G401.6 (cell line): ENCODE results near the gene BLOC1S6.
"Not testable (repeated sequence)": the region's sequence is repeated elsewhere in the genome, so short reads cannot be mapped to it uniquely, and the experiment has no call there.

ENCODE experiments used
- FAIRE-seq: peaks from 2 replicates; lab custom pipeline; 2012; peaks lifted over from hg19 to GRCh38; lab: Jason Lieb, UNC

The BLOC1S6 gene

DNA sequence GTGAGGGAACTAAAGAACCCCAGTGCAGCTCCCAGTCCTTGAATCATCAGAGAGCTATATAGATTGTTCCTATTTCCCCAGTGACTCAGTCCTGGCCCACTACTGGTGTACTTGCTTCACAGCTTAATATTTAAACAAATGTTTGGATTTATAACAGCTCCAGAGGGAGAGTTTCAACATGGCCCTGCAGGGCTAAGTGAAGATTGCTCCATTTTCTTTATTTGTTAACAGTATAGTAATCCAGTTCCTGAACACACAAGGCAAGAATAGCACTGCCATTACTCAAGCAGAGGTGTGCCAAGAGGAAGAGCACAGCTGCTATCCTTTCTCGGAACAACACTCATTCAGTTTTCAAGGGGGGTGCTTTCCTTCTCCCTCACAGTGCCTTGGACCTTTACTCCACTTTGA, 54.2 kb downstream of the BLOC1S6 start:
- no peak for FAIRE-seq

DNA sequence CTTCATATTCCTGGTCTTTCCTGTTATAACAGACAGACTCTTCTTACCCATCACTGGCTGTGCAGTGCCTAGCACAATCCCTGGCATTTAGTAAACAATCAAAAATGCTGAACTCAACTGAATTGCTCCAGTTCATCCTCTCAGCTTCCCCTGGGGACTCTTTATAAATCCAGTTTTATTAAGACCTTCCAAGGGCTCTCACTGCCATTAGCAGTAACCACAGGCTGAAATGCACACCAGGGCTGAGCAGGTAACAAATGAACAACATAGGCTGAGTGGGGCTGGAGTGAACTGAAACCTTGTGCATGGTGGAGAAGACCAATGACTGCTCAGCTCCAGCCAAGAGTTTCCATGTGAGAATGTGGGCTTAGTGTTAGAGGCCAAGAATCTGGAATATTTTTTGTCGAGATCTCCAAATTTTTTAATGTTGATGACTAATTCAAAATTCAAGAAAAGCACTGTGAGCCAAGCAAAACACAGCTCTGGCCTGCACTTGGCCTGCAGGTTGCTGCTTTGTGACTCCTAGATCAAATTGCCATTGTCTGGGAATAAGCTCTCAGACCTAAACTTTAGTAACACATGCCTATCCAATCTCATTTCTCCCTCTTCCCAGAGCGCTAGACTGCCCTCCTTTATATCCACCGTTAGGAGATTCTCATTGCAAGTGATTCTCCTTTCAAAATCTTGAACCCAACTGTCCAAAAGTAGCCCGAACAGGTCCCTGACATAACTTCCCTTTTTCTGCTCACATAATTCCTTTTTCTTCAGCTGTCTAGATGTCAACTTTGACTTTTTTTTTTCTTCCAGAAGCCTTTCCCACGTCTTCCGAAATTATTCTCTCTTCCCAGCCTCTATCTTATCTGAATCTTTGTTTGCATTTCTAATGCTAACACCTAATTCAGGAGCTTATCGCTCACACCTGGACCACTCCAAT, 55.1 kb downstream of the BLOC1S6 start:
- no peak for FAIRE-seq

DNA sequence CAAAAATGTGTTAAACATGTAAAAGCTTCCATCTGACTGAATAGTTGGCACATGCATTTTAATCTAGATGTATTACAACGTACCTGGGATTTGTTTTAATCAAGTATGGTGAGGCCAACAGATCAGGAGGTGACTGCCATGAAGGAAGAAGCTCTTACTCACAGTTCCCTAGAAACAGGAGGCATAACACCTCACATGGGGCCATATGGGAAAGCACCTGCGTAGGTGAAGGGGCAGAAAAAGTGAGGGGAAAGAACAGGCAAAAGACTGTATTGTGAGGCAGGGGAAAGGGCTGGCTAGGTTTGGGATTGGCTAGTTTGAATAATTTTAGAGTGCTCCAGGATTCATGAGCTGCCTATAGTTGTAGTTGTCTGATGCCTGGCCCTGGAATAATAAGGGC, 57.3 kb downstream of the BLOC1S6 start:
- FAIRE-seq = no peak

DNA sequence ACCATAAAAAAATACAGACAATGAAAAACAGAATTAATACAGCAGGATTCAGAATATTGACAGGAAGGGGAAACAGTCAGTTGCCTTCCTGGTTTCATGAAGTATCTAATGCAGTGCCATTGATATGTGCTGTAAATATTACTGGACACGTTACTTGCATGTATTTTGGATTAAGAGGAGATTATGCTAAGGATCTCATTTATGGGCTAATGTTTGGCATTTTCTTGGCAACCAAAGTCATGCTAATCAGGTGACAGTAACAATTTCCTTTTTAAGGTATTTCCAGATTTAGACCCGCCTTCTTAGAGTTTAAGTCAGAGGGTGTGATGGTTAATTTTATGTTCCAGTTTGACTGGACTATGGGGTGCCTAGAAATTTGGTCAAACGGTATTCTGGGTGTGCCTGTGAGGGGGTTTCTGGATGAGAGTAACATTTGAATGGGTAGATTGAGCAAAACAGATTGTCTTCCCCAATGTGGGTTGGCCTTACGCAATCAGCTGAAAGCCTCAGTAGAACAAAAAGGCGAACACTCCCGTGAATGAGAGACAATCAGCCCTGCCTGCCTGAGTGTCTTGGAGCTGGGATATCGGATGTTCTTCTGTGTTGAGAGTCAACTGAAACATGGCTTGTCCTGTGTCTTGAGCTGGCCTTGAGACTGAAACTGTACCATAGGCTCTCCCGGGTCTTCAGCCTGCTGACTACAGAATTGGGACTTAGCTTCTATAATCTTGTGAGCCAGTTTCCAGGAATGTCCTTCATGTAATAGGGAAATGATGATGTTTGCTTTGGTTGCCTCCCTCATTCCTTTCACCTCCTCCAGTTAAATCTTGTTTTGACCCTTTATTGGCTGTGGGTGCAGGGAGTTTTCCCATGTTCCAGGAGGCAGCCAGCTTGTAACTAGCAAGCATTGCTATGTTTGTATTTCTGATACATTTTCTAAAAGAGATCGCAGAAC, 58.1 kb downstream of the BLOC1S6 start:
- FAIRE-seq = no peak

DNA sequence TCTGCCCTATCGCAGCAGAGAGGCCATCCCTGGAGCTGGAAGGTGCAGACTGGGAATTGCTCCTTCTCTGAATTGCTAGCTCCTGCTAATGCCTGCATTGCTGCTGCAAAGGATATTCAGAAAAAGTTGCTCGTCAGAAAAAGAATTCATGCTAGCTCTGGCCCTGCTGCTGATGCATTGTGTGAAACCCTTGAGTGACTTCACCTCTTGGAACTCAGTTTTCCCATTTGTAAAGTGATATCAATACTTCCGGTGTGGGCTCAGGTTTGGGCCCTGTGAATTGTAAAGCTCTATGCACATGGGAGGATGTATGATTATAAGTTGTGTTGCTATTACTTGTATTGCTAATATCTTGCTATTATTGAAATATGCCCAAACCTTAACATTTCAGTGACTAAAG, 59.0 kb downstream of the BLOC1S6 start:
- no peak for FAIRE-seq

DNA sequence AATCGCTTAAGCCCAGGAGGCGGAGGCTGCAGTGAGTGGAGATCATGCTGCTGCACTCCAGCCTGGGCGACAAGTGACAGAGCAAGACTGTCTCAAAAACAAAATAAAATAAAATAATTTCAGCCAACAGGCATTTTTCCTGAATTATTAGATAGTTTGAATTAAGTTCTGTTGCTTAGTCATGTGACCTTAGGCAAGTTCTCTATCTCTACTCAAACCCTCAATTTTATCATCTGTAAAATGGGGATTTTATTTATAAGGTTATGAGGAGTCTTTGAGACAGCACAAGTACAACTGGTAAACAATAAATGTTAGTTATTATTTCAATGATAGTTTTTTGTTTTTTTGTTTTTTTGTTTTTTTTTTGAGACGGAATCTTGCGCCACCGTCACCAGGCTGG, 60.6 kb downstream of the BLOC1S6 start:
- no peak for FAIRE-seq

DNA sequence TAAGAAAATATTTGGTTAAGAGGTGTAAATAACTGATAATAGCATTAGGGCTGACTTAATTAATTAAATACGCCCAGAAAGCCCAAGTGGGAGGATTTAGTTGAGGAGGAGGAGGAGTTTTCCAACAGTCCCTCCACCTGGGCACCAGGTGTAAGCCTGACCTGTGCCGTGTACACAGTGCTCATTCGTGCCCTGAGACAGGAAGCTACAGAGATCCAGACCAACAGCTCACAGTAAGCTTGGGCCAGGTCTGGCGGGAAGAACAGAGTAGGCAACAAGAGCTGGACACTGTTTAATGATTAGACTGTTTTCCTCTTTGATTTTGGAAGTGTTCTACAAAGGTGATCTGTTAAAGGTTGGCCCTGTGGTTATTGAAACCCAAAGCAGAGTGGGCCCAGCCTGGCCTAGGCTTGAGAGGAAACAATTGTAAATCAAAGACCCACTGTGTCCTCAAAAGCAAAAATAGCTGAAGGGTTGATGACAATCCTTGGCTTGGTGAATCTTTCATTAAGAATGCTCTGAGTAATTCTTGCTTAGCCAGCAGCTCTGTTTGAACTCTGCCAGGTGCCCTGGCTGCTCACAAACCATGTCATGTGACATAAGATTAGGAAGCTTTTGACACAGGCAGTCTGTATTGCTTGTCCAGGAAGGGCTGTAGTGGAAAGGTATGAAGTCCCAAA, 61.5 kb downstream of the BLOC1S6 start:
- FAIRE-seq = no peak

DNA sequence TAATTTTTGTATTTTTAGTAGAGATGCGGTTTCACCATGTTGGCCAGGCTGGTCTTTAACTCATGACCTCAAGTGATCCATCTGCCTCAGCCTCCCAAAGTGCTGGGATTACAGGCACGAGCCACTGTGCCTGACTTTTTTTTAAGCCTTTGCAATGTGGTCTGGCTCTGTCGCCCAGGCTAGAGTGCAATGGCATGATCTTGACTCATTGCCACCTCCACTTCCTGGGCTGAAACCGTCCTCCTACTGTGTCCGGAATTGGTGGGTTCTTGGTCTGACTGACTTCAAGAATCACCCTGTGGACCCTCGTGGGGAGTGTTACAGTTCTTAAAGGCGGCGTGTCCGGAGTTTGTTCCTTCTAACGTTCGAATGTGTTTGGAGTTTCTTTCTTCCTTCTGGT, 62.8 kb downstream of the BLOC1S6 start:
- not testable (repeated sequence) for FAIRE-seq

DNA sequence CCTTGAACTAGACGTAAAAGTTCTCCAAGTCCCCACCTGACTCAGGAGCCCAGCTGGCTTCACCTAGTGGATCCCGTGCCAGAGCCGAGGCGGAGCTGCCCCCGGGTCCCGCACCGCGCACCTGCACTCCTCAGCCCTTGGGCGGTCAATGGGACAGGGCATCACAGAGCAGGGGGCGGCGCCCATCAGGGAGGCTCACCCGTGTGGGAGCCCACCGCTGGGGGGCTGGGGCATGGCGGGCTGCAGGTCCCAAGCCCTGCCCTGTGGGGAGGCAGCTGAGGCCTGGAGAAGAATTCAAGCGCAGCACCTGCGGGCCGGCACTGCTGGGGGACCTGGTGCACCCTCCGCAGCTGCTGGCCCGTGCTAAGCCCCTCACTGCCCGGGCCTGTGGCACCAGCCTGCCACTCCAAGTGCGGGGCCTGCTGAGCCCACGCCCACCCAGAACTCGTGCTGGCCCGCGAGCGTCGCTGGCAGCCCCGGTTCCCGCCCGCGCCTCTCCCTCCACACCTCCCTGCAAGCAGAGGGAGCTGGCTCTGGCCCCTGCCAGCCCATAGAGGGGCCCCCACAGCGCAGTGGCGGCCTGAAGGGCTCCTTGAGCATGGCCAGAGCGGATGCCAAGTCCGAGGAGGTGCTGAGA, 63.8 kb downstream of the BLOC1S6 start:
- no peak for FAIRE-seq

DNA sequence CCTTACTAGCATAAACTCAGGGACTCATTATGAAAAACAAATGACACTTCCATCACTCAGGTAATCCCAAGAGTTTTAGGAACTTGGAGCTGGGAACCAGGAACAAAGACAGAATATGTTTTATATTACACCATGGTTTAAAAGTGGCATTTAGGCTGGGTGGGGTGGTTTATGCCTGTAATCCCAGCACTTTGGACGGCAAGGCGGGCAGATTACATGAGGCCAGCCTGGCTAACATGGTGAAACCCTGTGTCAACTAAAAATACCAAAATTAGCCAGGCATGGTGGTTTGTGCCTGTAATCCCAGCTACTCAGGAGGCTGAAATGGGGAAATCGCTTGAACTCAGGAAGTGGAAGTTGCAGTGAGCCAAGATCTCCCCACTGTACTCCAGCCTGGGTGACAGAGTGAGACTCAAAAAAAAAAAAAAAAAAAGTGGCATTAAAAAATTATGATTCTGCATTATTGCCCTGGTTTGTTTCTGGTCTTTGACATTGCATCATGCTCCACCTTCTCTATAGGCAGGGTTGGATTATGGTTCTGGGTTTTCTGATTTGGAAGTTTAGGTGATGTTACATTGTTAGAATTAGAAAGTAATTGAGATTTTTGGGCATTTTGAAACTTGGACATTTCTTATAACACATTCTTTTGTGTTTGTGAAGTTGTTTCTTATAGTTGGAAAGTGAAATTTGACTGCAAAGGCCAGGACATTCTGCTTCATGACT, 66.7 kb downstream of the BLOC1S6 start:
- no peak for FAIRE-seq

DNA sequence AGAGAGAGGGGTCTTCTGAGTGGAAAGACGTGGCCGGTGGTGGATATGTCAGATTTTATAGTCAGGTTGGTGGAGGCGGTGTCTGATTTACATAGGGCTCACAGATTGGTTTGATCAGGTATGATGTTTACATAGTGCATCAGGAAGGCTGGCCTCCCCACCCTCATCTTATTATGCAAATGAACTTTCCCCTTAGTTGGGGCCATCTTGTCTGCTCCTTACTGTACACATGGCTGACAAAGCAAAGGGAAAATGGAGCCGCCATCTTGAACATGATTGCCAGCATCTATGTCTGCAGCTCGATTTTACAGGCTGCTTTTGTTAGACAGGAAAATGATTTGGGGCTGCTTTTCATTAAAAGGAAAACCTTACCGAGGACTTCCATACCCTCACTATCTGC, 67.6 kb downstream of the BLOC1S6 start:
- FAIRE-seq = no peak

DNA sequence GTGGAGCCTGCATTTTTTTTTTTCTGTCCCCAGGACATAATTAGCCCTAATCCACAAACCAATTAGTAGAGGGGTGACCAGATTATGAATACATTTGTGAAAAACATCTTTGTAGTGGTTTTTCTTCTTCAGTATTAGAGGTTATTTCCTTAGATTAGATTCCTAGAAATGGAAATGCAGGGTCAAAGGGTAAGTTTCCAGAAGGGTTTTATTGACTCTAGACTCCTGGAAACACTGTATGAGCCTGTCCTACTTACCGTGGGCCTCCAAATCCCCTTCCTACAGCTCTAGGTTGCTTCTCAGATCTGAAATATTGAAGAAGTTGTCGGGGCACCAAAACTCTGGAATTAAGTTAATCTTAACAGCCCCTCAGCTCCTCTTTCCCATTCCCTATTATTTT, 70.1 kb downstream of the BLOC1S6 start:
- FAIRE-seq = no peak

DNA sequence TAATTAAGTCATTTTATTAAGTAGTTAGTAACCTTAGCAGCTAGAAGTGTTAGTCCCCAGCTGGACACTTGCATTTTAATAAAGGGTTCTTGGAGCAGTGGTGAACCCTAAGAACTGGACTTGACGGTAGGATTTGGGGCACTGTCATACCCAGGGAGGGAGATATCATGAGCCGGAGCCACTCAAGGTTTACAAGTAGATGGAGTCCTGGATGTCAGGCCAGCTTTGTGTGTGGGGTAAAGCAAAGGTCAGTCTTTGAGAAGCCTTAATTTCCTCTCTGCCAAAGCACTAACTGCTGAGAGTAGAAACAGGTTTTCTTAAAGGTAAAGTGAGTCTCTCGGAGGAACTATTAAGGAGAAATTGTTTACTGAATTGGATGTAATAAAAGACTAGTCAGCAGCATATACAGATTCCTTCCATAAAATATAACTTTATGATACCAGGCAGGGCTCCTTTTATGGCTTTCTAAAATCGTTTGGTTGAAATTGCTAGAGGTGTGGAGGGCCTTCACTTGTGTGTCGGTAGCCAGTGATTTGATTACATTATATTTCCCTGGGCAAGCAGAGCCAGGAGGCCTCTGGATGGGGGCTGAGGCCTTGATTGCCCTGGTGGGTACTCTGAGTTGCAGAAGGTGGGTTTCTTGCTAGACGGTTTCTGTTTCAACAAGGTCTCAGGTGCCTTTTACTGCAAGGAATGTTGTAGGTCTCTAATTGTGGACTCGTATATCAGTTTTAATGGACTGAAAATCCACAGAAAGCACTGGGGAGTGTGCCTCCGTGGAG, 70.8 kb downstream of the BLOC1S6 start:
- no peak for FAIRE-seq
